ENCODE measurements around the gene ESPN.
"Not testable (repeated sequence)": the region's sequence is repeated elsewhere in the genome, so short reads cannot be mapped to it uniquely, and the experiment has no call there.

Gene ESPN

DNA sequence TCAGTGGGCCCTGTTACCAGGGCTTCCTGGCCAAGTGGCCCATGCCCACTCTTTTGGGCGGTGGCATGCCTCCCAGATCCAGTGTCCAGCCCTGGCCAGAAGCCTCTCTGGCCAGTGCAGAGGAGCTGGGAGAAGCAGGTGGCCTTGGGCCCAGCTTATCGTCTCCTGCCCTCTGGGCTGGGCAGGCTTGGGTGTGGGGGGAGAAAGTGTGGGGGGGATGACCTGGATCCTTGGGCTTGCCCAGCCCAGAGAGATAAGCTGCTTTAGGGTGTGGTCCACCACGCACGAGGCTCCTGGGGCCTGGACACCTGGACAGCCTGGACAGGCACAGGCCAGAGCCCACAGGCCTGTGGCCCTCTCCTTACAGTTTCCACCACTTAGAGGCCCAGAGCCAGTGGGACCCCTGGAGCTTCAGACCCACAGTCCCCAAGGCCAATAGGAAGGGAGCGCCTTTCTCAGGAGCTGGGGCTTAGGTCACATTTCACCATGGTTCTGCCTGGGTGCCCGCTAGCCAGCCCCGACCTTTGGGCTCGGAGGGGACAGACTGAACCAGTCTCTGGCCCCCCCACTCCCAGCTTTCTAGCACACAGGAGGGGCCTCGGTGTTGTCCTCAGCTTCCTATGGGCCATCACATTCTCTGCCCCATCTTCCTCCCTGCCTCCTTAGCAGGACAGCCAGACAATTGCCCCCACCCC, 1.8 kb downstream of the ESPN start:
- no peak for DNase-seq

- DNase-seq: no peak
Observed at GRCh38 chr1:6426972-6427350, 2.4 kb downstream of the ESPN start.

DNA sequence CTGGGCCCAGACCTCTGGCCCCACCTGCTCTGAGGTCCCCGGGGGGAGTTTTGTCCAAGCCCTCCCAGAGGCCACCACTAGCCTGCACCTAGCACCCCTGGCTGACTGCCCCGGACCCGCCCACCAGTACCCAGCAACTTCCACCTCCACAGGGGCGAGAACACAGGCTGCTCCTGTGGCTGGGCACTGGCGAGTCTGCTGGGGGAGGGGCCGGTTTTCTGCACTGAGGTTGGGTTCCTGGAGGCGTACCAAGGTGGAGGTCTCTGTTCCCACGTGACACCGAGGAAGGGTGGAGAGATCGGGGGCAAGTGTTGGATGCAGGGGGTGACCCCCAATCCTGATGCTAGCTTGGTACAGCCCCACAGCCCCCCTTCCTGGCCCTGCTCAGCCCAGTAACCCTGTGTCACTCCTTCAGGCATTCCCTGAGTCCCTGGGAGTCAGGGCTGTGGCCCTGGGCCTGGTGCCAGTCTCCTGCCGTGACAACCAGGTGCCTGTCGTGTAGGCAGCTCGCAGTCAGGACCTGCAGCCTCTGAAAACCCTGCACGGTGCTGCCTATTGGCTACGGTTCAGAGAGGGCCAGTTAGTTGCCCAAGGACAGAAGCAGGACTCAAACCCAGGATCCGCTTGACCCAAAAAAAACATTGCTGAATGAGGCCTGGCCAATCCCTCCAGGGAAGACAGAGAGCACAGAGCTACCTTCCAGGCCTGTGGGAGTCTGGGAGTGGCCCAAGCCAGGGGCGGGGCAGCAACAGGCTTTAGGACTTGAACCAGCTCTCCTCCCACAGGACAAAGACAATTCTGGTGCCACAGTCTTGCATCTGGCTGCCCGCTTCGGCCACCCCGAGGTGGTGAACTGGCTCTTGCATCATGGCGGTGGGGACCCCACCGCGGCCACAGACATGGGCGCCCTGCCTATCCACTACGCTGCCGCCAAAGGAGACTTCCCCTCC, 3.1 kb downstream of the ESPN start:
- no peak for DNase-seq

GRCh38 chr1:6428453-6428852, 3.9 kb downstream of the ESPN start:
- not testable (repeated sequence) for DNase-seq

GRCh38 chr1:6429660-6430411, 5.3 kb downstream of the ESPN start:
- peak in 16 of 58 donors; percentile 9 to 62 (median 24) for DNase-seq

- not testable (repeated sequence) for DNase-seq
Observed at GRCh38 chr1:6431645-6432579, 7.3 kb downstream of the ESPN start.

GRCh38 chr1:6434186-6434585, 9.6 kb downstream of the ESPN start:
- DNase-seq: no peak

- DNase-seq: no peak
Observed at GRCh38 chr1:6435129-6435528, 10.6 kb downstream of the ESPN start.

DNA sequence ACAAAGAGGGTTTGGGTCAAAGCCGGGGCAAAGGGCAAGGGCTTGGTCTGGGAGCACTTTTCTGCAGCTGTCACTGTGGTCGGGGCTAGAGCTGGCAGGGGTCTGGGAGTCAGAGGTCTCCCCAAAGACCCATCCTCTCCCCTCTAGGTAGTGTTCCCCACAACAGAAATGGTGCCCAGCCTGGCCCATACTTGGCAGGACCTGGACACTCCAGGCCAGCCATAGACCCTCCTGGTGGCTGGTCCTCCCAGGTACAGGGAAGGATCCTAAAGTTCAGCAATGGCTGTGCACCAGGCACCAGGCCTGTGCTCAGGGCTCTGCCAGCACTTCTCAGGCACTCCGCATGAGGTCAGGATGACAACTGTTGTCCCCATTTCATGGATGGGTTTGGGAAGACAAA, 11.0 kb downstream of the ESPN start:
- no peak for DNase-seq

DNA sequence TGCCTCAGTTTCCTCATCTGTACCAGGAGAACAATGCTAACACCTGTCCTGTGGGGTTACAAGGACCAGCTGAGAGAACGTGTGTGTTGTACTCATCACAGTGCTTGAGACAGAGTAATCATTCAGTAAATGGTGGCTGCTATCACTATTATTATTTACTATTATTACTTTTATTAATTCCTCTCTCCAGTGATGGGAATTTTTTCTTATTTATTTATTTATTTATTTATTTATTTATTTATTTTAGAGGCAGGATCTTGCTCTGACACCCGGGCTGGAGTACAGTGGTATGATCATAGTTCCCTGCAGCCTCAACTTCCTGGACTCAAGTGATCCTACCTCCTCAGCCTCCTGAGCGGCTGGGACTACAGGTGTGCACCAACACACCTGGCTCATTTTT, 11.7 kb downstream of the ESPN start:
- DNase-seq: not testable (repeated sequence)

GRCh38 chr1:6437012-6437700, 12.6 kb downstream of the ESPN start:
- DNase-seq: peak in 54 of 58 donors; percentile 10 to 83 (median 57)

DNA sequence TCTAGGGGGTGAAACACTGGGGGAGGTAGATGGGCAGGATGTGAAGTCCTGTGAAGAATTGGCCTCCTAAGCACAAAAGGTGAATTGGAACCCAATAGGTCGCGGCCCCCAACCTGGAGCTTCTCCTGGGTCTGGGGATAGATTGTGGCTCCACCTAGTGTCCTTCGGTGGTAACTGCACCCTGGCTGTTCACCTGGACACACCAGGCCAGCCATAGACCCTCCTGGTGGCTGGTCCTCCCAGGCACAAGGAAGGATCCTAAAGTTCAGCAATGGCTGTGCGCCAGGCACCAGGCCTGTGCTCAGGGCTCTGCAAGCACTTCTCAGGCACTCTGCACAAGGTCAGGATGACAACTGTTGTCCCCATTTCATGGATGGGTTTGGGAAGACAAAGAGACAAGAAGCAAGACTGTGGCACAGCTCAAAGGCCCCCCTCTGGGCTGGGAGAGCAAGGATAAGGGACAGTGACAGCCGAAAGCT, 13.5 kb downstream of the ESPN start:
- peak in 45 of 58 donors; percentile 7 to 61 (median 22) for DNase-seq

DNA sequence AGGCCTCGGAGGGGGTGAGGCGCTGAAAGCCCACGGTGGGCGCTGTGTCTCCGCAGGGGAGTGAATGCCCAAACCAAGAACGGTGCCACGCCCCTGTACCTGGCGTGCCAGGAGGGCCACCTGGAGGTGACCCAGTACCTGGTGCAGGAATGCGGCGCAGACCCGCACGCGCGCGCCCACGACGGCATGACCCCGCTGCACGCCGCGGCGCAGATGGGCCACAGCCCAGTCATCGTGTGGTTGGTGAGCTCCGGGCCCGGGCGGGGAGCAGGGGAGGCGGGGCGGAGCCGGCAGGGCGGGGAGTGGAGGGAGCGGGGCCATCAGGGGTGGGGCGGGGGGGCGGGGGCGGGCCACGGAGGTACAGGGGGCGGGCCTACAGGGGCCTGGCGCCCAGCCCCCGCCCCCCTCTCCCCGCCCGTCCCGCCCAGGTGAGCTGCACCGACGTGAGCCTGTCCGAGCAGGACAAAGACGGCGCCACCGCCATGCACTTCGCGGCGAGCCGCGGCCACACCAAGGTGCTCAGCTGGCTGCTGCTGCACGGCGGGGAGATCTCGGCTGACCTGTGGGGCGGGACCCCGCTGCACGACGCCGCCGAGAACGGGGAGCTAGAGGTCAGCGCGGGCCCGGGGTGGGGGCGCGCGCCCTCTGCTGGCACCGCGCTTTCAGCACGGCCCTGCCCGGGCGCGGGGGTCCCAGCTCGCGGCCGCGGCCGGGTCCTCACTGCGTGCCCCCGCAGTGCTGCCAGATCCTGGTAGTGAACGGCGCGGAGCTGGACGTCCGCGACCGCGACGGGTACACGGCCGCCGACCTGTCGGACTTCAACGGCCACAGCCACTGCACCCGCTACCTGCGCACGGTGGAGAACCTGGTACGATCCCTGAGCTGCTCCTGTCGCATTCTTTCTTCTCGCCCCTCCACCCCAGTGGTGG, 15.9 kb downstream of the ESPN start:
- no peak for DNase-seq

DNA sequence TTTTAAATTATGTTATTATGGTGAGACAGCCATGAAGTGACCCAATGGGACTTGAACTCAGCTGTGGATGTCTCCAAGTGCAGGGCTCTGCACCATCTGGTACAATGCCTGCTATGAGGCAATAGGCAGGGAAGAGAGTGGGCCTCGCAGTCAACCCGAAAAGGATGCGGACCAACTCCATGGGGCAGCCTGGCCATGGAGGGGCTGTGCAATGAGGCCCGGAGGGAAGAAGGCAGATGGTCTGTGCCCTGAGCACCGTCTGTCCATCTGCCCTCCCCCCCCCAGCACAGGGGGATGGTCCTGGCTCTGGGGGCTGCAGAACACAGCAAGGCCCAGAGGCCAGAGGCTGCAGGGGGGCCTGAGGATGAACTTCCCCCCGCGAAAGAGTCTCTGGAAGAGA, 17.0 kb downstream of the ESPN start:
- no peak for DNase-seq

DNA sequence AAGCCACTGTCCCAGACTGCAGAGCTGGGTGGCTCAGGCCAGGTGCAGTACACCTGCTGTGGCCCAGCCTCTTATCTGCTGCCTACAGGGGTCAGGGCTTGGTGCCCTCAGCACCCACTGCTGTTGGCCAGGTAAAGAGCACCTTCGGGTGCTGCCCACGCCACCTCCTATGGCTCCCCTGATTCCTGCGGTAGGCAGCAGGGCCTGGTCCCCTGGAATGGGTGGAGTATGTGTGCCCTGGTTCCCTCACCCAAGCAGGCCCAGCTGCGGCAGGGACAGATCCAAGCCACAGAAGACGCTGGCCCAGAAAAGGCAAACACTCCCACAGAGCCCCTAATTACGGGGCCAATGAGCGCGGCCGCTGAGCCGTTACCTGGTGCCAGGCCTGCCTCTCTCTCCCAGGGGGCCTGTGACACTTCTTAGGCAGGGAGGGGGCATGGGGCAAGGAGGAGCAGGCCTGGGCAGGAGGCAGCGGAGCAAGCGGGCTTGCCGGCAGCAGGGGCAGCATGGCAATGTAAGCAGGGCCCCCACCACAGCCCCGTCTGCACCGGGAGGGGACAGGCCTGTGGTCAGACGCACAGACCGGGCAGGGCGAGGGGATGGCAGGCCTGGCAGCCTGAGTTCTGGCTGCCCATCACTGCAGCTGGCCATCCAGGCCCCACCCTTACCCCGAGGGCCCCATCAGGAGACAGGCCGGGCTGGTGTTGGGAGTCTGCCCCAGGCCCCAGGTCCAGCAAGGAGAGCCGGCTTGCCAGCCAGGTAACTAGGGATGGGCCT, 19.0 kb downstream of the ESPN start:
- no peak for DNase-seq

- no peak for DNase-seq
Observed at GRCh38 chr1:6444377-6444776, 19.8 kb downstream of the ESPN start.

DNA sequence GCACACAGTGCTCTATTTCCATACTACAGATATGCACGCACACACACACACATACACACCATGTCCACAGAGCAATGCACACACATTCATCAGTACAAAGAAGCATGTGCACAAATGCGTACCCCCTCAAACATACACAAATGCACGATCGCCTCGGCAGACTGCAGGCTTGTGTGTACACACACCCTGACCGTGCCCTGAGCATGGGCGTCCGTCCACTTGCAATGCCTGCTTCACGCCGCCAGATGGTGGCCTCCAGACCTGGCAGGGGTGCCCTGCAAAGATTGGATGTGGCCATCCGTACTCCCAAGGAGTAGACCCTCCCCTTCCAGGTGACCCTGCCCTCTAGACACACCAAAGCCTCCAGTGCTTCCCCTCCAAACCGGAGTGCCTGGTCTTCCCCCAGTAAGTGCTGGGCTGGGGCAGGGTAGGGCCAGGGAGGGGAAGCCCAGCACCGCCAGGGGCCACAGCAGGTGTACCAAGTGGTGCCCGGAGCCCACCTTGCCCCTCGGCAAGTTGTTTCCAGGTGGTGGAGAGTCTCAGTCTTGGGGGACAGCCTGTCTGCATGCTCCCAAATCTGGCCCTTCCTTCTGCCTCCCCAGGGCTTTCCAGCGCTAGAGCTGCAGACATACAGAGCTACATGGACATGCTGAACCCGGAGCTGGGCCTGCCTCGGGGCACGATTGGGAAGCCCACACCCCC, 20.6 kb downstream of the ESPN start:
- peak in 7 of 58 donors; percentile 2 to 24 (median 13) for DNase-seq
